ENCODE data around the gene FOXL3.
"Not testable (repeated sequence)": the region's sequence is repeated elsewhere in the genome, so short reads cannot be mapped to it uniquely, and the experiment has no call there.

Gene FOXL3

GRCh38 chr7:326809-327232 is 36.9 kb downstream of the FOXL3 start:
- no peak for DNase-seq

GRCh38 chr7:327233-327931 is 37.4 kb downstream of the FOXL3 start:
- no peak for DNase-seq

- no peak for DNase-seq
These were observed 38.2 kb downstream of the FOXL3 start for GRCh38 chr7:327991-328702.

GRCh38 chr7:329691-330281 is 39.8 kb downstream of the FOXL3 start:
- DNase-seq, result no peak

GRCh38 chr7:330511-331230 is 40.7 kb downstream of the FOXL3 start:
- no peak for DNase-seq

GRCh38 chr7:332020-332517 is 42.1 kb downstream of the FOXL3 start:
- no peak for DNase-seq

- DNase-seq, result no peak
These were observed 42.8 kb downstream of the FOXL3 start for GRCh38 chr7:332646-333392.

- DNase-seq, result no peak
These were observed 43.4 kb downstream of the FOXL3 start for GRCh38 chr7:333393-333764.

- DNase-seq, result no peak
These were observed 44.8 kb downstream of the FOXL3 start for GRCh38 chr7:334618-335357.

GRCh38 chr7:335358-336148 is 45.6 kb downstream of the FOXL3 start:
- DNase-seq, result no peak

- not testable (repeated sequence) for DNase-seq
These were observed 46.2 kb downstream of the FOXL3 start for GRCh38 chr7:336149-336533.

GRCh38 chr7:336810-337566 is 47.0 kb downstream of the FOXL3 start:
- no peak for DNase-seq

GRCh38 chr7:337567-337951 is 47.6 kb downstream of the FOXL3 start:
- no peak for DNase-seq

- DNase-seq, result no peak
These were observed 48.5 kb downstream of the FOXL3 start for GRCh38 chr7:338295-339061.

- DNase-seq, result no peak
These were observed 49.0 kb downstream of the FOXL3 start for GRCh38 chr7:339062-339342.

- DNase-seq, result no peak
These were observed 49.7 kb downstream of the FOXL3 start for GRCh38 chr7:339696-340095.

- no peak for DNase-seq
These were observed 50.4 kb downstream of the FOXL3 start for GRCh38 chr7:340200-340937.
